Esophagus muscularis mucosa (tissue), 4 donors: Measurements from ENCODE around the gene TOX2. TPM values are rescaled to one million over a fixed set of nuclear protein-coding genes. Genes with fewer than 3 reads are reported as not detected.

Experiments
- DNase-seq: peaks from one replicate; pipeline ENCODE4 v3.0.0-alpha.2; 2017; ENCODE audit errors: extremely low spot score
- H3K27ac ChIP-seq, 4 donors: fragments of 200-600 bp; sonication (generic); replicated peaks in 1 of 4; 1 replicate in 3 of 4; 2 replicates in 1 of 4; pipeline ENCODE4 v1.5.1; 2016 to 2019; ENCODE audit warnings: mild to moderate bottlenecking in 1 of 4
- H3K27me3 ChIP-seq, 4 donors: fragments of 200-600 bp; sonication (generic); one replicate each; pipeline versions ENCODE4 v1.5.1 to v1.6.0; 2016 to 2019
- H3K36me3 ChIP-seq, 4 donors: fragments of 200-600 bp; sonication (generic); one replicate each; pipeline ENCODE4 v1.5.1; 2016 to 2019
- H3K4me1 ChIP-seq, 4 donors: fragments of 200-600 bp; sonication (generic); one replicate each; pipeline ENCODE4 v1.5.1; 2016 to 2019
- H3K4me3 ChIP-seq, 4 donors: fragments of 200-600 bp; sonication (generic); 1 replicate in 2 of 4; 2 replicates in 2 of 4; pipeline ENCODE4 v1.5.1; 2016 to 2019; ENCODE audit warnings: mild to moderate bottlenecking in 4 of 4, moderate library complexity in 1 of 4
- H3K9me3 ChIP-seq, 4 donors: fragments of 200-600 bp; sonication (generic); 1 replicate in 3 of 4; 2 replicates in 1 of 4; pipeline ENCODE4 v1.5.1; 2016 to 2019
- CTCF ChIP-seq, 3 experiments: fragments of 200-600 bp in 2 of 3; fragments of 450-650 bp in 1 of 3; sonication (generic) in 2 of 3; IDR thresholded peaks; one replicate each; pipeline ENCODE4 v1.5.1; 2017 to 2019; ENCODE audit warnings: antibody characterized with exemption in 3 of 3, mild to moderate bottlenecking in 2 of 3, moderate library complexity in 1 of 3
- EP300 ChIP-seq: sonication (generic); formaldehyde crosslinking; IDR thresholded peaks from one replicate; pipeline ENCODE4 v1.6.1; 2017; ENCODE audit warnings: antibody characterized with exemption
- POLR2A ChIP-seq: fragments of 450-650 bp; IDR thresholded peaks from one replicate; pipeline ENCODE4 v1.6.1; 2017; ENCODE audit warnings: antibody characterized with exemption, moderate library complexity, mild to moderate bottlenecking, low read depth
- POLR2AphosphoS5 ChIP-seq, 2 donors: sonication (generic); formaldehyde crosslinking; IDR thresholded peaks; one replicate each; pipeline ENCODE4 v1.6.1; 2017; ENCODE audit warnings: antibody characterized with exemption in 2 of 2
- WGBS: methylation state at CpG from one replicate; pipeline ENCODE4 v1.1.5; 2018; 5-methylcytosine and 5-hydroxymethylcytosine counted together
- intact Hi-C: fragments of 100-400 bp; cut with DNase I; formaldehyde crosslinking; loops from one replicate; pipeline ENCODE4 v1.15.1; 2023
- total RNA-seq, 4 donors: library from RNA; depleted of rRNA; stranded (reverse); fragments of >200 nt; gene quantifications; one replicate each; pipeline versions ENCODE4 v1.1.0 to v1.2.1, GENCODE V29; 2016

The TOX2 gene
- total RNA-seq, 4 donors from 2014 or later, result 19.4 to 39.5 (median 32.8) TPM

- intact Hi-C loops, result loop anchor here (10.0 kb wide), 1 partner anchor 226 kb away; no protein-coding TSS in a partner anchor
- H3K27me3 ChIP-seq, result peaks cover 0 to 4% (median 0%) of the 10 kb centered on the region in 4 donors
- DNase-seq, result peak; percentile 86
- H3K4me3 ChIP-seq, result no peak overlapping the region
- H3K9me3 ChIP-seq, result no peaks in the 10 kb centered on the region
- H3K36me3 ChIP-seq, result peaks cover 0 to 20% (median 11%) of the 10 kb centered on the region in 4 donors
- no peak overlapping the region for H3K27ac ChIP-seq
- TF ChIP-seq POLR2A, result no peak
- WGBS, result 86% methylated on average over 14 of the region's 17 CpGs
- H3K4me1 ChIP-seq, result peaks cover 0 to 10% (median 0%) of the 10 kb centered on the region in 4 donors
Measured at GRCh38 chr20:44070139-44070900, 155.7 kb downstream of the TOX2 start.

GRCh38 chr20:44071057-44071456, 156.4 kb downstream of the TOX2 start:
- Histone ChIP-seq H3K4me3 (no peak overlapping the region), H3K27me3 (peaks cover 0 to 4% (median 0%) of the 10 kb centered on the region in 4 donors), H3K27ac (no peak overlapping the region), H3K4me1 (peaks cover 0 to 10% (median 0%) of the 10 kb centered on the region in 4 donors), H3K36me3 (peaks cover 0 to 16% (median 7%) of the 10 kb centered on the region in 4 donors), H3K9me3 (no peaks in the 10 kb centered on the region)
- DNase-seq, result peak; percentile 86
- intact Hi-C loops, result loop anchor here (10.0 kb wide), 1 partner anchor 226 kb away; no protein-coding TSS in a partner anchor
- no peak for TF ChIP-seq POLR2A
- no peak for TF ChIP-seq POLR2AphosphoS5 (IDR thresholded peaks at IDR 0.05)
- TF ChIP-seq EP300, result no peak
- no peak for TF ChIP-seq CTCF (IDR thresholded peaks at IDR 0.05)
- WGBS, result 89% methylated on average over 8 of the region's 10 CpGs

- no peak overlapping the region for H3K27ac ChIP-seq
- H3K27me3 ChIP-seq, result peaks cover 0 to 4% (median 0%) of the 10 kb centered on the region in 4 donors
- peaks cover 0 to 12% (median 7%) of the 10 kb centered on the region in 4 donors for H3K36me3 ChIP-seq
- intact Hi-C loops, result loop anchor here (10.0 kb wide), 1 partner anchor 227 kb away; no protein-coding TSS in a partner anchor
- DNase-seq, result peak; percentile 80
- 88% methylated on average over 7 of the region's 11 CpGs for WGBS
- TF ChIP-seq EP300 (no peak), POLR2A (no peak), POLR2AphosphoS5 (IDR thresholded peaks at IDR 0.05) (no peak), CTCF (IDR thresholded peaks at IDR 0.05) (no peak)
- H3K4me3 ChIP-seq, result no peak overlapping the region
- peaks cover 0 to 10% (median 0%) of the 10 kb centered on the region in 4 donors for H3K4me1 ChIP-seq
- H3K9me3 ChIP-seq, result no peaks in the 10 kb centered on the region
Measured at GRCh38 chr20:44071526-44072111, 157.0 kb downstream of the TOX2 start.

- H3K4me1 ChIP-seq, result peaks cover 0 to 10% (median 0%) of the 10 kb centered on the region in 4 donors
- WGBS, result 77% methylated on average over 6 of the region's 6 CpGs
- no peaks in the 10 kb centered on the region for H3K9me3 ChIP-seq
- H3K27me3 ChIP-seq, result peaks cover 0 to 4% (median 0%) of the 10 kb centered on the region in 4 donors
- DNase-seq, result peak; percentile 77
- H3K36me3 ChIP-seq, result peaks cover 0 to 7% (median 3%) of the 10 kb centered on the region in 4 donors
- TF ChIP-seq CTCF (IDR thresholded peaks at IDR 0.05), result no peak
- no peak for TF ChIP-seq POLR2AphosphoS5 (IDR thresholded peaks at IDR 0.05)
- TF ChIP-seq POLR2A, result no peak
- no peak for TF ChIP-seq EP300
- H3K27ac ChIP-seq, result no peak overlapping the region
- no peak overlapping the region for H3K4me3 ChIP-seq
- intact Hi-C loops, result loop anchor here (10.0 kb wide), 1 partner anchor 228 kb away; no protein-coding TSS in a partner anchor
Measured at GRCh38 chr20:44072384-44072783, 157.7 kb downstream of the TOX2 start.
